Vagina (tissue), 2 donors: ENCODE data around the gene CEMIP.

Experiments used
- POLR2AphosphoS5 ChIP-seq, 2 donors: sonication (generic); formaldehyde crosslinking; IDR thresholded peaks; one replicate each; pipeline ENCODE4 v1.9.0; 2017; ENCODE audit warnings: antibody characterized with exemption in 2 of 2, mild to moderate bottlenecking in 2 of 2, low read depth in 1 of 2; ENCODE audit not compliant: insufficient read depth in 1 of 2
- TF ChIP-seq, protein P1 (sequence below), 3 experiments: fragments of 450-650 bp in 2 of 3; fragments of 200-600 bp in 1 of 3; sonication (generic) in 1 of 3; IDR thresholded peaks; one replicate each; pipeline ENCODE4 v1.5.1; 2017 to 2019; ENCODE audit warnings: antibody characterized with exemption in 3 of 3, mild to moderate bottlenecking in 2 of 3, moderate library complexity in 2 of 3

- TF ChIP-seq, protein P1, sequence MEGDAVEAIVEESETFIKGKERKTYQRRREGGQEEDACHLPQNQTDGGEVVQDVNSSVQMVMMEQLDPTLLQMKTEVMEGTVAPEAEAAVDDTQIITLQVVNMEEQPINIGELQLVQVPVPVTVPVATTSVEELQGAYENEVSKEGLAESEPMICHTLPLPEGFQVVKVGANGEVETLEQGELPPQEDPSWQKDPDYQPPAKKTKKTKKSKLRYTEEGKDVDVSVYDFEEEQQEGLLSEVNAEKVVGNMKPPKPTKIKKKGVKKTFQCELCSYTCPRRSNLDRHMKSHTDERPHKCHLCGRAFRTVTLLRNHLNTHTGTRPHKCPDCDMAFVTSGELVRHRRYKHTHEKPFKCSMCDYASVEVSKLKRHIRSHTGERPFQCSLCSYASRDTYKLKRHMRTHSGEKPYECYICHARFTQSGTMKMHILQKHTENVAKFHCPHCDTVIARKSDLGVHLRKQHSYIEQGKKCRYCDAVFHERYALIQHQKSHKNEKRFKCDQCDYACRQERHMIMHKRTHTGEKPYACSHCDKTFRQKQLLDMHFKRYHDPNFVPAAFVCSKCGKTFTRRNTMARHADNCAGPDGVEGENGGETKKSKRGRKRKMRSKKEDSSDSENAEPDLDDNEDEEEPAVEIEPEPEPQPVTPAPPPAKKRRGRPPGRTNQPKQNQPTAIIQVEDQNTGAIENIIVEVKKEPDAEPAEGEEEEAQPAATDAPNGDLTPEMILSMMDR (IDR thresholded peaks at IDR 0.05) = no peak
- TF ChIP-seq POLR2AphosphoS5 (IDR thresholded peaks at IDR 0.05; ENCODE audit: insufficient read depth in 1 of 2, low read depth in 1 of 2) = no peak
Observed at GRCh38 chr15:80878242-80878866, 99.2 kb downstream of the CEMIP start.
